OCI-LY3 (cell line): Measurements from ENCODE around the gene RCAN3.
A peak's percentile ranks its signal among the peaks of the same experiment; 100 is the strongest.

ENCODE experiments used
- H2AFZ ChIP-seq: fragments of 200-600, 300-600 bp; shearing (Covaris generic); 2 replicates; pipeline ENCODE4 v1.6.0; 2014; ENCODE audit warnings: antibody characterized with exemption, low read depth, low read length
- H3K27ac ChIP-seq: fragments of 200-600, 300-600 bp; sonication (generic); 2 replicates; pipeline ENCODE4 v1.5.1; 2014; ENCODE audit warnings: mild to moderate bottlenecking, low read length, moderate library complexity, mixed read lengths
- H3K27me3 ChIP-seq: fragments of 200-600, 300-600 bp; sonication (generic); 2 replicates; pipeline ENCODE4 v1.6.1; 2014; ENCODE audit warnings: low read depth, low read length, mixed read lengths
- H3K36me3 ChIP-seq: fragments of 200-600, 300-600 bp; sonication (generic); replicated peaks from 2 replicates; pipeline ENCODE3; 2014; ENCODE audit warnings: low read depth, low read length, mixed read lengths
- H3K4me1 ChIP-seq: fragments of 300-600, 200-600 bp; sonication (generic); 2 replicates; pipeline ENCODE4 v1.6.1; 2014; ENCODE audit warnings: low read length, mixed read lengths
- H3K4me2 ChIP-seq: fragments of 200-600, 300-600 bp; sonication (generic); 2 replicates; pipeline ENCODE4 v1.6.1; 2014; ENCODE audit warnings: low read length, mixed read lengths
- H3K4me3 ChIP-seq: fragments of 300-600, 200-600 bp; sonication (generic); 2 replicates; pipeline ENCODE4 v1.5.1; 2014; ENCODE audit warnings: antibody characterized with exemption, mild to moderate bottlenecking, low read length, moderate library complexity
- H3K79me2 ChIP-seq: fragments of 300-600, 200-600 bp; shearing (Covaris generic); 2 replicates; pipeline ENCODE4 v1.6.1; 2014; ENCODE audit warnings: mild to moderate bottlenecking, low read length, mixed read lengths
- H3K9ac ChIP-seq: fragments of 300-600, 200-600 bp; shearing (Covaris generic); 2 replicates; pipeline ENCODE4 v1.6.0; 2014; ENCODE audit warnings: mild to moderate bottlenecking, low read length, moderate library complexity
- H3K9me3 ChIP-seq: fragments of 200-600, 300-600 bp; shearing (Covaris generic); 2 replicates; pipeline ENCODE4 v1.6.1; 2014; ENCODE audit warnings: low read length, mixed read lengths; ENCODE audit not compliant: insufficient read depth
- H4K20me1 ChIP-seq: fragments of 200-600, 300-600 bp; sonication (generic); 2 replicates; pipeline ENCODE4 v1.6.1; 2016; ENCODE audit warnings: low read length, mixed read lengths; ENCODE audit not compliant: insufficient read depth
- EZH2phosphoT487 ChIP-seq: fragments of 200-600 bp; shearing (Covaris generic); IDR thresholded peaks from 2 replicates; pipeline ENCODE4 v1.6.1; 2018; ENCODE audit warnings: antibody characterized with exemption, mixed run types, low read depth
- TF ChIP-seq, protein P1 (sequence below): fragments of 200-600, 300-600 bp; sonication (generic); IDR thresholded peaks from 2 replicates; pipeline ENCODE4 v1.5.1; 2014; ENCODE audit warnings: antibody characterized with exemption, low read length, low read depth

The RCAN3 gene

GRCh38 chr1:24555591-24556413 lies 53.2 kb downstream of the RCAN3 start, which contains the start of gene NCMAP:
Gene NCMAP, plus strand, starts transcription at chr1:24556087. Its CDS starts 39,344 bp downstream, at chr1:24595431.
- Histone ChIP-seq H4K20me1 (no peaks in the 10 kb centered on the region), H3K27ac (no peak within 1 kb of the TSS), H2AFZ (no peak within 1 kb of the TSS), H3K4me3 (peak within 1 kb of the TSS; percentile 70), H3K4me1 (peaks cover 17% of the 10 kb centered on the region), H3K4me2 (peak within 1 kb of the TSS; percentile 66), H3K36me3 (no peaks in the 10 kb centered on the region), H3K9me3 (no peaks in the 10 kb centered on the region), H3K9ac (no peak within 1 kb of the TSS), H3K79me2 (no peaks in the 10 kb centered on the region), H3K27me3 (peaks cover 7% of the 10 kb centered on the region; the same call in 1 of the 2 replicates)
- TF ChIP-seq, protein P1, sequence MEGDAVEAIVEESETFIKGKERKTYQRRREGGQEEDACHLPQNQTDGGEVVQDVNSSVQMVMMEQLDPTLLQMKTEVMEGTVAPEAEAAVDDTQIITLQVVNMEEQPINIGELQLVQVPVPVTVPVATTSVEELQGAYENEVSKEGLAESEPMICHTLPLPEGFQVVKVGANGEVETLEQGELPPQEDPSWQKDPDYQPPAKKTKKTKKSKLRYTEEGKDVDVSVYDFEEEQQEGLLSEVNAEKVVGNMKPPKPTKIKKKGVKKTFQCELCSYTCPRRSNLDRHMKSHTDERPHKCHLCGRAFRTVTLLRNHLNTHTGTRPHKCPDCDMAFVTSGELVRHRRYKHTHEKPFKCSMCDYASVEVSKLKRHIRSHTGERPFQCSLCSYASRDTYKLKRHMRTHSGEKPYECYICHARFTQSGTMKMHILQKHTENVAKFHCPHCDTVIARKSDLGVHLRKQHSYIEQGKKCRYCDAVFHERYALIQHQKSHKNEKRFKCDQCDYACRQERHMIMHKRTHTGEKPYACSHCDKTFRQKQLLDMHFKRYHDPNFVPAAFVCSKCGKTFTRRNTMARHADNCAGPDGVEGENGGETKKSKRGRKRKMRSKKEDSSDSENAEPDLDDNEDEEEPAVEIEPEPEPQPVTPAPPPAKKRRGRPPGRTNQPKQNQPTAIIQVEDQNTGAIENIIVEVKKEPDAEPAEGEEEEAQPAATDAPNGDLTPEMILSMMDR, result no peak
- no peak for TF ChIP-seq EZH2phosphoT487

DNA sequence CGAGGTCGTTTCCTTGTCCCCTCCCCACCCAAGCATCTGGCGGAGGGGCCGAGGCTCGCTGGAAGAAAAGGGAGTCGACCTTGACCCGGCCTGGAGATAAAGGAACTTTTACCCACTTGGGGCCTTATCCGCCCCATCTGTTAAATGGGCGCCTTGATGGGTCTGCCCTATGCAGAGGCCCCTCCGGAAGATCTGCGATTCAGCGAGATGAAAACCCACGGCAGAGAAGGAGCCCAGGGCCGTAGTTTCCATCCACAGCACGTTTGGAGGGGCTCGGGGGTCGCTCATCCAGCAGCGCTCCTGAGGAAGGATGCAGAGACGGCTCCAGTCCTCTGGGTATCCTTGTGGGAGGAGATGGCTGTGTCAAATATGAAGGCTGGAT lies 53.8 kb downstream of the RCAN3 start:
- H3K4me3 ChIP-seq, result peak overlapping the region; percentile 70
- H3K79me2 ChIP-seq, result no peaks in the 10 kb centered on the region
- H3K27ac ChIP-seq, result no peak overlapping the region
- no peaks in the 10 kb centered on the region for H4K20me1 ChIP-seq
- peaks cover 17% of the 10 kb centered on the region for H3K4me1 ChIP-seq
- H3K36me3 ChIP-seq, result no peaks in the 10 kb centered on the region
- H3K9me3 ChIP-seq, result no peaks in the 10 kb centered on the region
- peaks cover 7% of the 10 kb centered on the region; the same call in 1 of the 2 replicates for H3K27me3 ChIP-seq
- H2AFZ ChIP-seq, result no peak overlapping the region
- no peak overlapping the region for H3K9ac ChIP-seq
- TF ChIP-seq EZH2phosphoT487, result no peak
- H3K4me2 ChIP-seq, result peak overlapping the region; percentile 66

DNA sequence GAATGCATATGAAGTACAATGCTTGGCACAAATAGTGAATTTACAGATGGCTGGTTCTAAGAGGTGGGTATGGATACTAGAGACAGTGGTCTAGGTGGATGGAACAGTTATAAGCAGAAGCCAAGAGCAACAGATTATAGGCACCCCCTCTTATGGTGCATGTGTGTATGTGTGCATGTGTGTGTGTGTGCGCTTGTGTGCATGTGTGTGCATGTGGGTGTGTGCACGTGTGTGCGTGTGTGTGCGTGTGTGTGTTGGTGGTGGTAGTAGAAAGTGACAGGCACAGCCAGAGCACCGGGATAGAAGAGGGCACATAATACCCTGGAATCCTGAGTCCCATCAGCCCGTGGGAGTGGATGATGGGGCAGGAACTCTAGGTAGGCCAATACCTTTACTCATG lies 54.6 kb downstream of the RCAN3 start:
- no peak overlapping the region for H3K27ac ChIP-seq

GRCh38 chr1:24557711-24558131 lies 55.1 kb downstream of the RCAN3 start:
- Histone ChIP-seq H3K4me3 (no peak overlapping the region), H3K9me3 (no peaks in the 10 kb centered on the region), H3K36me3 (no peaks in the 10 kb centered on the region), H2AFZ (no peak overlapping the region), H3K4me1 (peaks cover 17% of the 10 kb centered on the region), H3K4me2 (peak overlapping the region; percentile 50), H3K79me2 (no peaks in the 10 kb centered on the region), H3K27me3 (peaks cover 7% of the 10 kb centered on the region; the same call in 1 of the 2 replicates), H3K27ac (no peak overlapping the region), H4K20me1 (no peaks in the 10 kb centered on the region), H3K9ac (no peak overlapping the region)
- TF ChIP-seq, protein P1, result no peak
- no peak for TF ChIP-seq EZH2phosphoT487

More for the DNA sequence above, 54.6 kb downstream of the RCAN3 start:
- Histone ChIP-seq H3K79me2 (no peaks in the 10 kb centered on the region), H3K9me3 (no peaks in the 10 kb centered on the region), H3K4me1 (peaks cover 17% of the 10 kb centered on the region), H2AFZ (no peak overlapping the region), H3K4me3 (no peak overlapping the region), H4K20me1 (no peaks in the 10 kb centered on the region), H3K36me3 (no peaks in the 10 kb centered on the region), H3K27me3 (peaks cover 7% of the 10 kb centered on the region; the same call in 1 of the 2 replicates), H3K9ac (no peak overlapping the region), H3K4me2 (no peak overlapping the region)
- TF ChIP-seq EZH2phosphoT487, result no peak
- TF ChIP-seq, protein P1, result no peak
